Stimulated activated CD8-positive, alpha-beta memory T cell treated with anti-CD3 and anti-CD28 coated beads, Interleukin-7, amount 100 ng/mL, for 4 hours (primary cell): Measurements from ENCODE around the gene SLC39A11.
"Not testable (repeated sequence)": the region's sequence is repeated elsewhere in the genome, so short reads cannot be mapped to it uniquely, and the experiment has no call there.

ENCODE experiments used
- DNase-seq, 2 donors: peaks; one replicate each; pipeline ENCODE4 v3.0.0-alpha.2; 2020; ENCODE audit warnings: low read depth in 2 of 2

Gene SLC39A11

DNA sequence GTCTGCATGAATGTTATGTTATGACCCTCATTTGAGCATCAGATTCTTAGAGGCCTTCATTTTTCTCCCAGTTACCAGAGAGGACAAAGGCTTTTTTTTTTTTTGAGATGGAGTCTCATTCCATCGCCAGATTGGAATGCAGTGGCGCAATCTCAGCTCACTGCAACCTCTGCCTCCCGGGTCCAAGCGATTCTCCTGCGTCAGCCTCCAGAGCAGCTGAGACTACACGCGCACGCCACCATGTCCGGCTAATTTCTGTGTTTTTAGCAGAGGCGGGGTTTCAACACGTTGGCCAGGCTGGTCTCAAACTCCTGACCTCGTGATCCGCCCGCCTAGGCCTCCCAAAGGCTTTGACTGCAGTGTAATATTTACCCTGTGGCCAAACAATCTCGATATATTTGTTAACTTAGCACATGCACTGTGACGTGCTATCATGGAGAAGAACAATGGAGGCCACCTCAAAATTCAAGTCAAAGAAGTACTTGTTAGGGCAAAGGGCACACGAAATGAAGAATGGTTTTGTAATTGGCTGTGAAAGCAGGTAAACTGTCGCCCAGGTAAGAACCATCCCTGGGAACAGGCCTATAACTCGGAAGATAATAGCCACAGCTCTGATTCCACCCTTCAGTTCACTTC, 303.4 kb downstream of the SLC39A11 start:
- no peak for DNase-seq

DNA sequence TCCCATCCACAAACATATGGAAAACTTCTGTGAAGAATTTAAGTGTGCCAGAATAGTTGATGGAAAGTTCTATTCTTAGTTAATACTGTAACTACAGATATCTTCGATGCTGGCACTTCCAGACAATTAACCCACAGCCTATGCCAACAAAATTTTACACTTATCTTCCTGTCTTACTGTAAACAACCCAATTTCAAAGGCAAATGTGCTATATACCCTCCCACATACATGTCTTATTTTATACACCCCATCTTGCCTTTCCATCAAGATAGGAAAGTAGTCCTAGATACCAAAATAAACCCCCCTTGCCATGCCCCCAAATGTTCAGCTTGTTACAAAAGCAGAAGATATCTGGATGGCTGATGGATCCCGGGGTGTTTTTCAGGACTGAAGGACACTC, 306.3 kb downstream of the SLC39A11 start:
- no peak for DNase-seq

DNA sequence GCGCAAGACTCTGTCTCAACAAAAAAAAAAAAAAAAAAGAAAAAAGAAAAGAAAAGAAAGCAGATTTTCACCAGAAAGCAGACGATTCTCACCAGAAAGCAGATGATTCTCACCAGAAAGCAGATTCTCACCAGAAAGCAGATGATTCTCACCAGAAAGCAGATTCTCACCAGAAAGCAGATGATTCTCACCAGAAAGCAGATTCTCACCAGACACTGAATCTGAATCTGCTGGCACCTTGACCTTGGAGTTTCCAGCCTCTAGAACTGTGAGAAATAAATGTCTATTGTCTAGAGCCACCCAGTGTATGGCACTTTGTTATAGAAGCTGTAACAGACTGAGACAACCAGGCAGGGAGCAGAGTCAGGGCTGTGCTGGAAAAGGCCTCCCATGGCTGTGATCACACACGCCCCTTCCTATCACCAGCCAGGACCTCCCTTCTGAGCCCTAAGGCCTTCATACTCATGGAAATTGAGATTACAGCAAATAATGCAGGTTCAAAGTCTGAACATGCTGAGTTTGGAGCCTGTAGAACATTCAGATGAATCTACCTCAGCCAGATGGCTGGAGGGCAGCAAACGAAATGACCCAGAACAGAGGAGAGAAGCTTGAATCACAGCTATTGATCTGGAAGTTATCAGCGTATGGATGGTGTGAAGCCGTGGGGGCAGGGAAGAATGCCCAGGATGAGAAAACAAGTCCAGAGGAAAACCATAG, 309.3 kb downstream of the SLC39A11 start:
- DNase-seq: no peak

DNA sequence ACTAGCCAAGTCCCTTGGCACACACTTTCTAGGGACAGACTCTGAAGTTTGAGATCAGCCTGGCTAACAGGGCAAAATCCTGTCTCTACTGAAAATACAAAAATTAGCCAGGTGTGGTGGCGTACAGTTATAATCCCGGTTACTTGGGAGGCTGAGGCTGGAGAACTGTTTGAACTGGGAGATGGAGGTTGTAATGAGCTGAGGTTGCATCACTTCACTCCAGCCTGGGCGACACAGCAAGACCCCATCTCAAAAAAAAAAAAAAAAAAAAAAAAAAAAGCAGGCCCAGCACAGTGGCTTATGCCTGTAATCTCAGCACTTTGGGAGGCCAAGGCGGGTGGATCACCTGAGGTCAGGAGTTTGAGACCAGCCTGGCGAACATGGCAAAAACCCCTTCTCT, 310.1 kb downstream of the SLC39A11 start:
- DNase-seq: not testable (repeated sequence)

DNA sequence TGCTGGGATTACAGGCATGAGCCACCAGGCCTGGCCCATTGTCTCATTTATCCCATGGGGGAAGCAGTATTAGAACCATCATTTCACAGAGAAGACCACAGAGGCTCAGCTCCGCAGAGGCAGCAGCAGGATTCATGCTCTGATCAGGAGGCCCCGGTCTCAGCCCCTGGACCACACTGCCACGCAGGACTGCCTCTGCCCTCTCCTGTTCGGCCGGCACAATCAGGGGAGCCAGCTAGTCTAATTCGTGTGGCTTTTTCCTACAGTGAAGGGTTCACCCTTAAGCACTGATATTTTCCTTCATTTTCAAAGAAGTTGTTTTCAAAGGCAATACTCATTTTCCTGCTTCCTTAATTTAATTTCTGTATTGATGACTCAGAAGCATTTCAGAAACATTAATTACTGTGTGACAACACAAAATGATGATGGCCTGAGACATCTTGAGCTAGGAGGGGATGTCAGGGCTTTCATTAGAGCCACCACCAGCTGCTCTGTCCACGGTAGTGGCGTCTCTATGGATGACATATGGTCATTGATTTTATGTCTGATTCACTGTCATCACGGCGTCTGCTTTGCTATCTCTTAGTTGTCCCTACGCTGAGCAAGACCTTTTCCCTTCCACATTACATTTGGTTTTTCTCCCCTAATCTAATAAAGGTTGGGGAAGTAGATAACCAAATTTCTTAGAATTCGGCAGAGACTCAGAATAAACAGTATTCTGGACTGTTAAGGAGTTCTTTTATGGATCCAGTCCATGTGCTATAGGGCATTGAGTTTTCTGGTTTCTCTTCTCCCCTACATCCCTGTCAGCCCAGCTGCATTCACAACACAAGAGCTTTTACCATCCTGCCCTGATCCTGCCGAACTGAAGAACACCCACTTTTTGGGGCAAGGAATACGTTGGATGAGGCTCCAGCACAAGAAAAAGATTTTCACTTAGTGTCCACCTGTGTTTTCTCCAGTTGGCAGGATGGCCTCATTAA, 314.0 kb downstream of the SLC39A11 start:
- DNase-seq: no peak

DNA sequence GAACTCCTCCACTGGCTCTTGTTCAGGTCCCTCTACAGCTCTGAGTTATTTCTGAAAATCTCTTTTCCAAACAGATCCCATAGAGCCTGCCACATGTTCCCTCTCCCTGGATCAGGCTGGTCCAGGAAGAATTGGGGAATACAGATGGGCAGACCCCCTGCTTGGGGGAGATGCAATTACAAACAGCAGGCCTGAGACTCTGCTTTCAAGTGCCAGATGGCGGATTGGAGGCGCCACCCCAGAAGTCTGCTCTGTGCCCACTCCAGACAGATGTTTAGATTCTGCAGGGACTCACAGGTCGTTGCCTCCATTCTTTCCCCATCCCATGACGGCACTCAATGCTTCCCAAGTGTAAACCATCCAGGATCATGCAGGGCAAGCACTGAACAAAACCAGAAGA, 316.6 kb downstream of the SLC39A11 start:
- no peak for DNase-seq

DNA sequence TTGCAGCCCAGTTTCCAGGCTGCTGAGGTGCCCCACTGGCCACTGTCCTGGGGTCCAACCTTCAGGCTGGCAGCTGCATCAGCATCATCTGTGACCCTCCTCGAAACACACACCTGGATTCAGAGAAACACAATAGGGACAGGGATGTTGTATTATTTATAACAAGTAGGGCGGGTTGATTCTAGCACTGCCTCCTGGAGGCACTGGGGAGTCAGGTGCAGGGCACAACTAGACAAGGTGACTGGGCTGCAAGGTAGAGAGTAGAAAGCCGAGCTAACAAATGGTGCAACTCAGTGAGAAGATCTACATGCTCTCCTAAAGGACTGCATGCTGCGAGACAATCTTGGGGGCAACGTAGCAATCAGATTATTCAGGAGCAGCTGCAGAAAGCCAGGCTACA, 317.3 kb downstream of the SLC39A11 start:
- DNase-seq: no peak

DNA sequence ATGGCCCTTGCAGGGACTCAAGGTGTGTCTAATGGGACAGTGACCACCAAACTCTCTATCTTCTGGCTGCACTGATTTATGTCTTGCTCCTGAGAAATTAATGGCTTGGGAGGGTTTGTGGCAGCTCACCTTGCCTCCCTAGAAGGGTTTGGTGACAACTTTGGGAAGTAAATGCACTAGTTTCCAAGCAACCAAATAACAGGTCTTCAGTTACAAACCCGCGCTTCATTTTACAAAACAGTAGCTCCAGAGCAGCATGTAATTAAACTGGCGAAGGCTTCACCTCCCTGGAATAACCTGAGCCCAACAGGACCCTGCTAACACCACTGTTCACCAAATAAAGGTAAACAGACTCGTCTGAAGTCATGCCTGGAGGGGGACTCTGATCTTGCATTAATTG, 318.3 kb downstream of the SLC39A11 start:
- DNase-seq: no peak

DNA sequence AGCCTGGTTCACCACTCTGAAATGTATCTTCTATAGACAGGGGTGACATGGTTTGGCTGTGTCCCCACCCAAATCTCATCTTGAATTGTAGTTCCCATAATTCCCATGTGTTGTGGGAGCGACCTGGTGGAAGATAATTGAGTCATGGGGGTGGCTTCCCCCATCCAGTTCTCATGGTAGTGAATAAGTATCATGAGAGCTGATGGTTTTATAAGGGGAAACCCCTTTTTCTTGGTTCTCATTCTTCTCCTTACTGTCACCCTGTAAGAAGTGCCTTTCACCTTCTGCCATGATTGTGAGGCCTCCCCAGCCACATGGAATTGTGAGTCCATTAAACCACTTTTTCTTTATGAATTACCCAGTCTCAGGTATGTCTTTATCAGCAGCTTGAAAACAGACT, 319.3 kb downstream of the SLC39A11 start:
- not testable (repeated sequence) for DNase-seq

DNA sequence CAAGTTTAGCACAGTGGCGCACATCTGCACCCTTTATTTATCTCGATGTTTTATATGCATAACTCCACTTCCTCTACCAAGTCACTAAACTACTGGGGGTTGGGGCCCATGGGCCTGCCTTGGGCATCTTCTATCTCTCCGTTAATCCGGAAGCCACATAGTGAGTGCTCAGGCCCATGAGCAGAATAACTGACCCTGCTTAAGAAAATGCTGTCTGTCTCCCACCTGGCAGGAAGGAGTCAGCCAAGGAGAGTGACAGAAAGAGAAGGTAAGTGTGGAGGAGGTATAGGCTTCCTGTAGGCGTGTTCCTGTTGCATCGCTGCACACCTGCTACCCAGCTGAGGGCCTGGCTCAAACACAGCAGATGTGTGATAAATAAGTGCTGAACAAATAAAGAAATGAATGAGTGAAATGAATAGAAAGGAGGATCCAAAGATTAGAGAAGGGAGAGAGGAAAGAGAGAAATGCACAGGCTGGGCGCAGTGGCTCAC, 320.1 kb downstream of the SLC39A11 start:
- no peak for DNase-seq

DNA sequence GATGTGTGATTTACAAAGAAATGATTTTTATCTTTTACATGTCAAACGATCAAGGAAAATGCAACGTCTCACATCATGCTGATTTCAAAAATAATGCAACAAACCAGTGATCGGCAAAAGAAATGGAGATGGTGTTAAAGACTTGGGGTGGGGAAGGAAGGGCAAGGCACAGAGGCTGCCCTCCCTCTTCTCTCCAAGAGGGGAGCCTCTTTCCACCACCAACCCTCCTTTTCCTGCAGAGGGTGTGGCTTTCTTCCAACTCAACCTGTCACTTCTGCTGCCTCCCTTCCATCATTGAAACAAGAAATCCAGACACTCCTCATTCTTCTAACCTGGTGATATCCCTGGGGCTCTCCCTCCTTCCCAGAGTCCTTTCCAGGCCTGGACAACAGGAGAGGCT, 320.8 kb downstream of the SLC39A11 start:
- DNase-seq: no peak

DNA sequence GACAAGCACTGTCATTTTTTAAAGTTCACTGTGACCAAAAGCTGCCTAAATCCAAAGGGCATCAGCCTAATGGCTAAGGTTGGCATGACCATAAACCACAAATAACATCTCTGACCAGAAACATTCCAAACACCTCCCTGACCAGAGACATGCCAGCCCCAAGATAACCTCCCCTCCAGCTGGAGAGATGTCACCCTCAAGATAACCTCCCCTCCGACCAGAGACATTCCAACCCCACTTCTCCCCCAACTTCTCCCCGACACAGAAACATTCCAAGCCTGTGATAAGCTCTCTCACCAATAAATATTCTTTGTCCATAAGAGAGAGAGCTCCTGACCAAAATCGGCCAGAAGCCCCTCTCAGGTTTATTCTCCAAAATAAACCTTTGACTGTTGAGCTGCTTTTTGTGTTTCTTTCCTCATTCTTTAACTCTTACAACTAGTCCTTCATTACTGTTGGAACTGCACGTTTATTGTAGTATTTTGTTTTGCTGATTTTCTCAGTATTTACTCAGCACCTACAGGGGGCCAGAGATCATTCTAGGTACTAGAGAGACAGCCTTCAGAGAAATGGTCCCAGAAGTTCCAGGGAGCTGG, 325.6 kb downstream of the SLC39A11 start:
- DNase-seq: no peak

DNA sequence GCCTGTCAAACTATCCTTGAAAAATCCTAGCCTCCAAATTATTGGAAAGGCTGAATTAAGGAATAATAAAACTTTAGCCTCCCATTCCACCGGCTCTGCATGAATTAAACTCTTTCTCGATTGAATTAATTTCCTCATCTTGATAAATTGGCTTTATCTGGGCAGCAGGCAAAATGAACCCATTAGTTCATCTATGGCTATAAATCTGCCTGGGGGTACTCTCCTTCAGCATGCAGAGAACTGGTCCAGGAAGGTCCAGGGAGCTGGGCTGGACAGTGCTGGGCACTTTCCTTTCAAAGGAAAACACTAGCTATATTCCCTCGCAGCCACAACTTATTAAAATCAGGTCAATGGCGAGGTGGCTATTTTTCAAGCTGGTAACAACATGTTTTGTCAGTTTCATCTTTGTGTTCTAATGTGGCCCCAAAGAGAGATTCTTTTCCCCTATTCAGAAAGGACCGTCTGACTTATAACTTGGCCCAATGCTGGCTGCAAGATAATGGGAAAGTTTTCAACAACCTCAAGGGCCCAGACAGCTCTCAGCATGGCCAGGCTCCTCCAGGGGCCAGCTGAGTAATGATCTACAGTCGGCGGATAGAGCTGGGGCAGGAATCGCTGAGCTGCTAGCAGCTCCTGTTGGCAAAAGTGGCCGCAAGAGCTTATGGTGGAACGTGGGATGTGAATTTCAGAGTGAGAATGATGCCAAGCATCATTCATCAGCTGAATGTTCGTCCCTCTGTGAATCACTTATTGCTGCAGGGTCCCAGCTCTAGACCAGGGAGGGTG, 326.9 kb downstream of the SLC39A11 start:
- DNase-seq: no peak

DNA sequence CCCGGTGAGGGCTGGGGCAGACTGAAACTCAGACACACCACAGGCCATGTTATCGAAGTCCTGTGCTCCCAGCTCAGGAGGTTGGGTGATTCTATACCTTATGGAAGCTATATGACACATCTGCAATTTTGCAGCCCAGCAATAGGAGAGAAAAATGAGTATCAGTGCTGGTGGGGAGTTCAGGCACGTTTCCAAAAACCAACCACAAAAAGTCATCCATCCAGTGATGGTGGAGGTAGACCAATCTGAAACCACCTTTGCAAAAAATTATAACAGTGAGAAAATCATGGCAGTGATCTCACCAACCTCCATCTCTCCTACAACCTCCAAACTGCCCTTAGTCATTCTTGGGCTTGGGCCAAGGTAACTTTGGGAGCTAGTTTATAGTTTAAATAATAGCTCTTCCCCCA, 327.9 kb downstream of the SLC39A11 start:
- DNase-seq: no peak

DNA sequence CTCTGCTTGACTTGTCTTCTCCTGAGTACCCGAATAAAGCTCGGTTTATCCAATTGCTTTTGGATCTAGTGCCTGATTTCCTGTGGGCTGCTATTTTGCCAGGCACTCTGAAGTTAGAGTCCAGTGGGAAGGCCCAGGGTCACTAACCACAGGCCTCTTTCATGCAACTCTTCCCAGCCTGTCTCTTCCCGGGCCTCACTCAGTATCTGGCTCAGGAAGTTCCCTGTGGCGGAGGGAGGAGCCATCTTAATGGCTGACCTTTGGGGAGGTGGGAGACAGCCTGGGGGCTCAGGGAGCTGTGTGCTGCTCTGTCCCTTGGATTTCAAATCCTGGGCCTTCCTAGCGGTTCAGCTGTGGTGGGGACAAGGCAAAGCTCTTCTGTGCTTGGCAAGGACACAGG, 328.5 kb downstream of the SLC39A11 start:
- DNase-seq: no peak

DNA sequence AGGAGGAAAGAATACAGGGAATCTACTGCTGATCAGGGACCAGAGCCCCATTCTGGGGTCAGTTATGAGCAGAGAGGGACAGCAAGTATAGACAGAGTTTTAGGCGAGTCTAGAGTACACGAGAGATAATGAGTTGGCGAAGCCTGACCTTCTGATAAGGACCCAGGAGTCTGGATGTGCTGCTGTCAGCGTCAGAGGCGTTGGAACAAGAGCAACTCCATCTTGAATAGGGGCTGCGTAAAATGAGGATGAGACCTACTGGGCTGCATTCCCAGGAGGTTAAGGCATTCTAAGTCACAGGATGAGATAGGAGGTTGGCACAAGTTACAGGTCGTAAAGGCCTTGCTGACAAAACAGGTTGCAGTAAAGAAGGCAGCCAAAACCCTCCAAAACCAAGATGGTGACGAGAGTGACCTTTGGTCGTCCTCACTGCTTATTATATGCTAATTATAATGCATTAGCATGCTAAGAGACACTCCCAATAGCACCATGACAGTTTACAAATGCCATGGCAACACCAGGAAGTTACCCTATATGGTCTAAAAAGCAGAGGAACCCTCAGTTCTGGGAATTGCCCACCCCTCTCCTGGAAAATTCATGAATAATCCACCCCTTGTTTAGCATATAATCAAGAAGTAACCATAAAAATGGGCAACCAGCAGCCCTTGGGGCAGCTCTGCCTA, 330.5 kb downstream of the SLC39A11 start:
- DNase-seq: not testable (repeated sequence)

DNA sequence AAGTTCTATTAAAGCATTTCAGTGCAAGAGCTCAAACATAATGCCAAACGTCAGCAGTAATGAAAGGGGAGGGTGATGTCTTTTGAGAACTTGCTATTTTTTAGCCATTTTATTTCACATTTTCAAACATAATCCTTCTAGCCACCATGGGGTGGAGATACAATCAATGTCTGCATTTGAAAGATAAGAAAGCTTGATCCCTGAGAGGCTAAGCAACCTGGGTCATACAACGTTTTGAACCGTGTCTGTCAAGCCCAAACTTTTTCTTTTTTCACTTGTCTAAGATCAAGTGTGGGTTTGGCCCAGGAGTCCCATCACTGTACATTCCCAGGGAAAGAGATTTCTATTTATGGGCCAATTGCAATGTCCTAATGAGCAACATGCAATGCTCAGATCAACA, 331.1 kb downstream of the SLC39A11 start:
- no peak for DNase-seq

DNA sequence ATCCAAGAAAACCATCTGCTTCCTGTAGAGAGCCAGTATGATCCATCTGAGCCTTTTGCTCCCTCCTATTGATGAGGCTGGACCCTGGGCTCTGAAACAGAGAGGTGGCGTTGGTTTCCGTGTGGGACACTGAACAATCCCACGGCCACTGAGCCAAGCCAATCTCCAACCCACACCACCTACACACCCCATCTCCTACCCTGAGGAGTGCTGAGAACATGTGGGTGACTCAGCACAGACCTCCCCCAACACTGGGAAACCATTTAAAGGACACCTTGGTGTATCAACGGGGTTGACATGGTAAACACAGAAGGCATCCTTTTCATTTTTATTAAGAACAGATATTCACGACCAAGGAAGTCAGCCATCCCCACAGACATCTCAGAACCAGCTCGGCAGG, 332.1 kb downstream of the SLC39A11 start:
- no peak for DNase-seq

DNA sequence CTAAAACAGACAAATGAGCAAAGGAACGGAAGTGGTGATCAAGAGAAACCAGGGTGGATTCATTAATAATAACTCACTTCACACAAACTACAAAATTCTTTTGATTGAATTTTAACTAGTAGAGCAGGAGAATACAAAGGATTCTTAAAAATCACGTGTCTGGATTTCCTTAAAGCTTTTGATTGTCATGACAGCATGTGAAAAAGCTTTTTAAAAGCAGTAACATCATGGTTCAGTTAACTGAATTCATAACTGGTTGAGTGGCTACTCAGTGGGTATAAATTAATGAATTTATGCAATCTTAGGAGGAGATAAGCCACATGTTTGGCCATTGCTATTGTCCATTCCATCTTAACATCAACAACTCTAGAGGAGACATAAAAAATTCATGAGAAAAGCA, 333.2 kb downstream of the SLC39A11 start:
- DNase-seq: no peak

DNA sequence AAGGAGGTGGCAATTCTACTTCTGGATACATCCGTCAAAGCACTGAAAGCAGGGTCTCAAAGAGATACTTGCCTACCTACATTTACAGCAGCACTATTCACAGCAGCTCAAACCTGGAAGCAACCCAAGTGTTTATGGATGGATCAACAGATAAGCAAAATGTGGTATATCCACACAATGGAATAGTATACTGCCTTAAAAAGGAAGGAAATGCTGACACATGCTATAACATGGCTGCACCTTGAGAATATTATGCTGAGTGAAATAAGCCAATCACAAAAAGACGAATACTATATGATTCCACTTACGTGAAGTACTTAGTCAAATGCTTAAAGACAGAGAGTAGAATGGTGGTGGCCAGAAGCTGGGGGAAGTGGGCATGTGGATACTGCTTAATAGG, 336.2 kb downstream of the SLC39A11 start:
- no peak for DNase-seq

DNA sequence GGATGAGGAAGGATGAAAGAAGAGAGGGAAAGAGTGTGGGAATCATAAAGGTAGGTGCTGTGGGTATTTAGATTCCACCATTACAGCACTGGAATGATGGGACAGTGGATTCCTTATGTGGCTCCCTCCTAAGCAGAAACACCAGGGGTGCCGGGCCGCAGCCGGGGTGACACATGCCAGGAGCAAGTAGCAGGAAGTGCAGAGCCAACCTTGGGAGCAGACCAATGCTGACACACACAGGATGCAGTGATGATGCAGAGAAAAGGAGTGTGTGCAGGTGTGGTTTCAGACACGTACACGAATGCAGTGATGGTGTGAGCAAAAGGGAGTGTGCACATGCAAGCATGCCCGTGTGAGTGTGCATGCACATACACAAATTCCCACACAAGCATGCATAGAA, 338.0 kb downstream of the SLC39A11 start:
- DNase-seq: no peak
